ENCODE measurements around the gene NLK.
"Not testable (repeated sequence)": the region's sequence is repeated elsewhere in the genome, so short reads cannot be mapped to it uniquely, and the experiment has no call there.

The NLK gene

GRCh38 chr17:28196636-28197035 is 154.2 kb downstream of the NLK start:
- Histone ChIP-seq H3K4me1 (ENCODE audit: control insufficient read depth, insufficient read depth, low read length) (no peaks in the 10 kb centered on the region), H3K4me3 (ENCODE audit: insufficient read depth, low read depth, low read length) (no peak overlapping the region), H3K27ac (ENCODE audit: insufficient read depth, low read depth, low read length, poor library complexity, severe bottlenecking) (no peak overlapping the region), H3K27me3 (ENCODE audit: control insufficient read depth, insufficient read depth, low read length, poor library complexity, severe bottlenecking) (no peaks in the 10 kb centered on the region), H3K9me3 (ENCODE audit: control insufficient read depth, low read length) (no peaks in the 10 kb centered on the region), H3K36me3 (ENCODE audit: control insufficient read depth, insufficient read depth, low read length) (no peaks in the 10 kb centered on the region)
- 82% methylated on average over 1 of the region's 1 CpG; no CpG with 5 or more reads in 1 of the 2 experiments for WGBS, 2 experiments

DNA sequence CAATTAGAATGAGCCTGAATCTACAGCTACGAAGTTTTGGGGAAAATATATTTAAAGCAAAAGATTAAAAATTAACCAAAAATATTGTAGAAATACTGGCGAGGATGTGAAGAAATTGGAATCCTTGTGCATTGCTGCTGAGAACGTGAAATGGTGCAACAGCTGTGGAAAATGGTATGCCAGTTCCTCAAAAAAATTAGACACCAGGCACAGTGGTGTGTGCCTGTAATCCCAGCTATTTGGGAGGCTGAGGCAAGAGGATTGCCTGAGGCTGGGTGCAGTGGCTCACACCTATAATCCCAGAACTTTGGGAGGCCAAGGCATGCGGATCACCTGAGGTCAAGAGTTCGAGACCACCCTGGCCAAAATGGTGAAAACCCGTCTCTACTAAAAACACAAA is 156.6 kb downstream of the NLK start:
- no peak overlapping the region for H3K4me3 ChIP-seq (ENCODE audit: insufficient read depth, low read depth, low read length)
- WGBS, 2 experiments = 92 to 95% methylated on average over 5 to 6 of the region's 6 CpGs
- no peak overlapping the region for H3K27ac ChIP-seq (ENCODE audit: insufficient read depth, low read depth, low read length, poor library complexity, severe bottlenecking)
- no peaks in the 10 kb centered on the region for H3K36me3 ChIP-seq (ENCODE audit: control insufficient read depth, insufficient read depth, low read length)
- H3K9me3 ChIP-seq (ENCODE audit: control insufficient read depth, low read length) = no peaks in the 10 kb centered on the region
- H3K27me3 ChIP-seq (ENCODE audit: control insufficient read depth, insufficient read depth, low read length, poor library complexity, severe bottlenecking) = no peaks in the 10 kb centered on the region
- no peaks in the 10 kb centered on the region for H3K4me1 ChIP-seq (ENCODE audit: control insufficient read depth, insufficient read depth, low read length)

- Histone ChIP-seq H3K4me3 (ENCODE audit: insufficient read depth, low read depth, low read length) (no peak overlapping the region), H3K9me3 (ENCODE audit: control insufficient read depth, low read length) (no peaks in the 10 kb centered on the region), H3K27me3 (ENCODE audit: control insufficient read depth, insufficient read depth, low read length, poor library complexity, severe bottlenecking) (no peaks in the 10 kb centered on the region), H3K36me3 (ENCODE audit: control insufficient read depth, insufficient read depth, low read length) (no peaks in the 10 kb centered on the region), H3K27ac (ENCODE audit: insufficient read depth, low read depth, low read length, poor library complexity, severe bottlenecking) (no peak overlapping the region), H3K4me1 (ENCODE audit: control insufficient read depth, insufficient read depth, low read length) (no peaks in the 10 kb centered on the region)
- WGBS, 2 experiments = 84 to 89% methylated on average over 2 of the region's 2 CpGs
These were observed 157.3 kb downstream of the NLK start for GRCh38 chr17:28199728-28200127.

DNA sequence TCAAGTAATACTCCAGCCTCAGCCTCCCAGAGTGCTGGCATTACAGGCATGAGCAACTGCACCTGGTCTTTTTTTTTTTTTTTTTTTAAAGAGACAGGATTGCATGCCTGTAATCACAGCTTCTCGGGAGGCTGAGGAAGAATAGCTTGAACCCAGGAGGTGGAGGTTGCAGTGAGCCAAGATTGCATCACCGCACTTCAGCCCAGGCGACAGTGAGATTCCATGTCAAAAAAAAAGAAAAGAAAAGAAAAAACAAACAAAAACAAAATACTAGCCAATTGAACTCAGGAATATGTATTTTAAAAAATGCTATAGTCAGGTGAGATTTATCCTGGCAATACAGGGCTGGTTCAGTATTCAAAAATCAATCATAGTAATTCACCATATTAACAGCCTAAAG is 158.8 kb downstream of the NLK start:
- H3K4me3 ChIP-seq (ENCODE audit: insufficient read depth, low read depth, low read length) = no peak overlapping the region
- no peaks in the 10 kb centered on the region for H3K36me3 ChIP-seq (ENCODE audit: control insufficient read depth, insufficient read depth, low read length)
- no peaks in the 10 kb centered on the region for H3K4me1 ChIP-seq (ENCODE audit: control insufficient read depth, insufficient read depth, low read length)
- H3K9me3 ChIP-seq (ENCODE audit: control insufficient read depth, low read length) = no peaks in the 10 kb centered on the region
- H3K27me3 ChIP-seq (ENCODE audit: control insufficient read depth, insufficient read depth, low read length, poor library complexity, severe bottlenecking) = no peaks in the 10 kb centered on the region
- no peak overlapping the region for H3K27ac ChIP-seq (ENCODE audit: insufficient read depth, low read depth, low read length, poor library complexity, severe bottlenecking)
- 83 to 93% methylated on average over 1 to 3 of the region's 3 CpGs for WGBS, 2 experiments

- H3K27ac ChIP-seq (ENCODE audit: insufficient read depth, low read depth, low read length, poor library complexity, severe bottlenecking) = no peak overlapping the region
- no peaks in the 10 kb centered on the region for H3K4me1 ChIP-seq (ENCODE audit: control insufficient read depth, insufficient read depth, low read length)
- WGBS, 2 experiments = 96 to 99% methylated on average over 3 of the region's 3 CpGs
- no peaks in the 10 kb centered on the region for H3K36me3 ChIP-seq (ENCODE audit: control insufficient read depth, insufficient read depth, low read length)
- H3K27me3 ChIP-seq (ENCODE audit: control insufficient read depth, insufficient read depth, low read length, poor library complexity, severe bottlenecking) = no peaks in the 10 kb centered on the region
- H3K4me3 ChIP-seq (ENCODE audit: insufficient read depth, low read depth, low read length) = no peak overlapping the region
- H3K9me3 ChIP-seq (ENCODE audit: control insufficient read depth, low read length) = no peaks in the 10 kb centered on the region
These were observed 161.8 kb downstream of the NLK start for GRCh38 chr17:28204244-28204643.

DNA sequence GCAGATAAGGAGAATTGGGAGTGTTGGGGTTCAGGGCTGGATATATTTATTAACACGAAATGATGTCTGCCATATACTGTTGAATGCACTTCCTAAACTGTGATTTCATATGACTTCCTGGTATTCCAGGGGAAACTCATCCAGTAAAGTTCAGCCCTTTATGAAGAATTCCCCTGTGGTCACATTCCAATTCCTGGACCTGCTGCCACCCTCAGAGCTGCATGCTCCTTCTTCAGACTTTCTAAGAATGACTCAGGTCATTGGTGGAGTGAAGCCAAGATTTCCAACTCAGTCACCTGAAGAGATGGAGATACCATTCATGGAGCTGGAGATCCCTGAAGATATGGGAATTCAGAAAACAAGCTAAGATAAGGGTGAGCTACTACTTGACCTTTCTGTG is 162.3 kb downstream of the NLK start:
- 94 to 97% methylated on average over 1 of the region's 1 CpG for WGBS, 2 experiments
- Histone ChIP-seq H3K27ac (ENCODE audit: insufficient read depth, low read depth, low read length, poor library complexity, severe bottlenecking) (no peak overlapping the region), H3K36me3 (ENCODE audit: control insufficient read depth, insufficient read depth, low read length) (no peaks in the 10 kb centered on the region), H3K4me3 (ENCODE audit: insufficient read depth, low read depth, low read length) (no peak overlapping the region), H3K27me3 (ENCODE audit: control insufficient read depth, insufficient read depth, low read length, poor library complexity, severe bottlenecking) (no peaks in the 10 kb centered on the region), H3K9me3 (ENCODE audit: control insufficient read depth, low read length) (no peaks in the 10 kb centered on the region), H3K4me1 (ENCODE audit: control insufficient read depth, insufficient read depth, low read length) (no peaks in the 10 kb centered on the region)

DNA sequence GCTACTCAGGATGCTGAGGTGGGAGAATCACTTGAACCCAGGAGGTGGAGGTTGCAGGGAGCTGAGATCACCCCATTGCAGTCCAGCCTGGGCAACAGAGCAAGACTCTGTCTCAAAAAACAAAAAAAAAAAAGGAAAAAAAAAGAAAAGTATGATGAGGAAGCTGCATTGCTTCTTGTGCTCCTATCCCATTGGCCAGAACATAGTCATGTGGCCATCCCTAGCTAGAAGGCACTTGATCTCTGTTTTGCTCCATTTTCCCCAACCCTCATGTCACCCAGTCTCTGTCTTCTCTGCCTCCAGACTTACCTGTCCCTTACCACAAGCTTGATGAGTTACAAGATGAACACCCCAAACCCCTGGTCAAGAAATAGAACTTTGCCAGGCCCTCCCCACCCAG is 163.8 kb downstream of the NLK start:
- Histone ChIP-seq H3K4me1 (ENCODE audit: control insufficient read depth, insufficient read depth, low read length) (no peaks in the 10 kb centered on the region), H3K36me3 (ENCODE audit: control insufficient read depth, insufficient read depth, low read length) (no peaks in the 10 kb centered on the region), H3K27ac (ENCODE audit: insufficient read depth, low read depth, low read length, poor library complexity, severe bottlenecking) (no peak overlapping the region), H3K4me3 (ENCODE audit: insufficient read depth, low read depth, low read length) (no peak overlapping the region), H3K27me3 (ENCODE audit: control insufficient read depth, insufficient read depth, low read length, poor library complexity, severe bottlenecking) (no peaks in the 10 kb centered on the region), H3K9me3 (ENCODE audit: control insufficient read depth, low read length) (no peaks in the 10 kb centered on the region)

GRCh38 chr17:28211811-28212210 is 169.3 kb downstream of the NLK start:
- no peak overlapping the region for H3K27ac ChIP-seq (ENCODE audit: insufficient read depth, low read depth, low read length, poor library complexity, severe bottlenecking)
- WGBS, 2 experiments = 93% methylated on average over 7 of the region's 7 CpGs
- H3K27me3 ChIP-seq (ENCODE audit: control insufficient read depth, insufficient read depth, low read length, poor library complexity, severe bottlenecking) = no peaks in the 10 kb centered on the region
- no peaks in the 10 kb centered on the region for H3K9me3 ChIP-seq (ENCODE audit: control insufficient read depth, low read length)
- no peaks in the 10 kb centered on the region for H3K4me1 ChIP-seq (ENCODE audit: control insufficient read depth, insufficient read depth, low read length)
- H3K36me3 ChIP-seq (ENCODE audit: control insufficient read depth, insufficient read depth, low read length) = no peaks in the 10 kb centered on the region
- H3K4me3 ChIP-seq (ENCODE audit: insufficient read depth, low read depth, low read length) = no peak overlapping the region

GRCh38 chr17:28213578-28213977 is 171.1 kb downstream of the NLK start:
- H3K9me3 ChIP-seq (ENCODE audit: control insufficient read depth, low read length); H3K27me3 ChIP-seq (ENCODE audit: control insufficient read depth, insufficient read depth, low read length, poor library complexity, severe bottlenecking); H3K4me3 ChIP-seq (ENCODE audit: insufficient read depth, low read depth, low read length); H3K36me3 ChIP-seq (ENCODE audit: control insufficient read depth, insufficient read depth, low read length); H3K27ac ChIP-seq (ENCODE audit: insufficient read depth, low read depth, low read length, poor library complexity, severe bottlenecking); H3K4me1 ChIP-seq (ENCODE audit: control insufficient read depth, insufficient read depth, low read length): not testable (repeated sequence)
- WGBS, 2 experiments = 86 to 91% methylated on average over 1 to 2 of the region's 2 CpGs

GRCh38 chr17:28216052-28216451 is 173.6 kb downstream of the NLK start:
- no peaks in the 10 kb centered on the region for H3K36me3 ChIP-seq (ENCODE audit: control insufficient read depth, insufficient read depth, low read length)
- WGBS, 2 experiments = 87 to 92% methylated on average over 3 of the region's 3 CpGs

GRCh38 chr17:28216528-28216927 is 174.1 kb downstream of the NLK start:
- Histone ChIP-seq H3K9me3 (ENCODE audit: control insufficient read depth, low read length) (no peaks in the 10 kb centered on the region), H3K4me1 (ENCODE audit: control insufficient read depth, insufficient read depth, low read length) (no peaks in the 10 kb centered on the region), H3K27ac (ENCODE audit: insufficient read depth, low read depth, low read length, poor library complexity, severe bottlenecking) (no peak overlapping the region), H3K4me3 (ENCODE audit: insufficient read depth, low read depth, low read length) (no peak overlapping the region), H3K27me3 (ENCODE audit: control insufficient read depth, insufficient read depth, low read length, poor library complexity, severe bottlenecking) (no peaks in the 10 kb centered on the region), H3K36me3 (ENCODE audit: control insufficient read depth, insufficient read depth, low read length) (no peaks in the 10 kb centered on the region)
- WGBS, 2 experiments = 10 to 45% methylated on average over 1 of the region's 1 CpG

More at GRCh38 chr17:28216052-28216451, 173.6 kb downstream of the NLK start:
- Histone ChIP-seq H3K27ac (ENCODE audit: insufficient read depth, low read depth, low read length, poor library complexity, severe bottlenecking) (no peak overlapping the region), H3K9me3 (ENCODE audit: control insufficient read depth, low read length) (no peaks in the 10 kb centered on the region), H3K4me1 (ENCODE audit: control insufficient read depth, insufficient read depth, low read length) (no peaks in the 10 kb centered on the region), H3K4me3 (ENCODE audit: insufficient read depth, low read depth, low read length) (no peak overlapping the region), H3K27me3 (ENCODE audit: control insufficient read depth, insufficient read depth, low read length, poor library complexity, severe bottlenecking) (no peaks in the 10 kb centered on the region)

All from ectodermal cell (in vitro differentiated cells).